CD8-positive, alpha-beta memory T cell (primary cell): ENCODE results near the gene FAM177B. TPM values are rescaled to one million over a fixed set of nuclear protein-coding genes. Genes with fewer than 3 reads are reported as not detected.

Experiments
- CTCF ChIA-PET: fragments of 350-600 bp; sonication (Branson Sonifier 250); formaldehyde crosslinking; loops from one replicate; lab custom pipeline; 2021; ENCODE audit warnings: antibody characterized with exemption; lab: Charles Lee
- POLR2A ChIA-PET: fragments of 350-600 bp; sonication (Branson Sonifier 250); formaldehyde crosslinking; loops from one replicate; lab custom pipeline; 2021; ENCODE audit warnings: antibody characterized with exemption; lab: Charles Lee
- DNase-seq, 5 donors: peaks; one replicate each; pipeline versions ENCODE4 v3.0.0 to v3.0.0-alpha.2; 2020 to 2022; ENCODE audit warnings: mixed read lengths in 1 of 5
- H3K27ac ChIP-seq: one replicate; pipeline ENCODE4 v1.7.0; 2013; ENCODE audit warnings: low read depth, mild to moderate bottlenecking, low read length, moderate library complexity
- H3K27me3 ChIP-seq: 2 replicates; pipeline ENCODE4 v1.7.0; 2013; ENCODE audit warnings: low read length, mild to moderate bottlenecking; ENCODE audit not compliant: insufficient read depth, poor library complexity, severe bottlenecking
- H3K36me3 ChIP-seq: 2 replicates; pipeline ENCODE4 v1.7.0; 2013; ENCODE audit warnings: mild to moderate bottlenecking, low read length, moderate library complexity; ENCODE audit not compliant: insufficient read depth
- H3K4me1 ChIP-seq: 2 replicates; pipeline ENCODE4 v1.7.0; 2013; ENCODE audit warnings: mild to moderate bottlenecking, low read length, moderate library complexity; ENCODE audit not compliant: insufficient read depth
- H3K4me3 ChIP-seq: 2 replicates; pipeline ENCODE4 v1.7.0; 2013; ENCODE audit warnings: mild to moderate bottlenecking, low read length
- H3K9me3 ChIP-seq: 2 replicates; pipeline ENCODE4 v1.7.0; 2013; ENCODE audit warnings: mild to moderate bottlenecking, low read length
- H3K27ac Mint-ChIP-seq, 8 donors: one replicate each; pipeline ENCODE4 v1.8.0; 2020 to 2021; ENCODE audit warnings: mixed read lengths in 8 of 8, mild to moderate bottlenecking in 6 of 8, inconsistent platforms in 3 of 8, moderate library complexity in 3 of 8
- H3K27me3 Mint-ChIP-seq, 2 donors: one replicate each; pipeline ENCODE4 v1.8.0; 2020 to 2021; ENCODE audit warnings: mixed read lengths in 2 of 2, mild to moderate bottlenecking in 1 of 2, moderate library complexity in 1 of 2
- H3K36me3 Mint-ChIP-seq, 3 donors: one replicate each; pipeline ENCODE4 v1.8.0; 2020 to 2021; ENCODE audit warnings: mixed read lengths in 3 of 3, inconsistent platforms in 1 of 3, mild to moderate bottlenecking in 1 of 3
- H3K4me1 Mint-ChIP-seq, 3 donors: one replicate each; pipeline ENCODE4 v1.8.0; 2020 to 2021; ENCODE audit warnings: mixed read lengths in 3 of 3, inconsistent platforms in 1 of 3, mild to moderate bottlenecking in 1 of 3
- H3K4me3 Mint-ChIP-seq, 7 donors: one replicate each; pipeline ENCODE4 v1.8.0; 2020 to 2021; ENCODE audit warnings: mixed read lengths in 7 of 7, mild to moderate bottlenecking in 6 of 7, moderate library complexity in 4 of 7, inconsistent platforms in 2 of 7
- H3K9me3 Mint-ChIP-seq, 5 donors: one replicate each; pipeline ENCODE4 v1.8.0; 2020 to 2022; ENCODE audit warnings: mixed read lengths in 5 of 5, mild to moderate bottlenecking in 3 of 5, moderate library complexity in 2 of 5, inconsistent platforms in 1 of 5
- polyA plus RNA-seq: library from polyadenylated mRNA; unstranded; fragments of 300-500 nt; fragmentation: Illumina TruSeq; gene quantifications from one replicate; pipeline ENCODE4 v1.2.3, GENCODE V29; 2021
- total RNA-seq, 2 experiments: library from RNA; stranded (reverse); gene quantifications; one replicate each; pipeline ENCODE4 v1.2.3, GENCODE V29; 2021

The FAM177B gene
- not detected for total RNA-seq
- not detected for polyA plus RNA-seq

DNA sequence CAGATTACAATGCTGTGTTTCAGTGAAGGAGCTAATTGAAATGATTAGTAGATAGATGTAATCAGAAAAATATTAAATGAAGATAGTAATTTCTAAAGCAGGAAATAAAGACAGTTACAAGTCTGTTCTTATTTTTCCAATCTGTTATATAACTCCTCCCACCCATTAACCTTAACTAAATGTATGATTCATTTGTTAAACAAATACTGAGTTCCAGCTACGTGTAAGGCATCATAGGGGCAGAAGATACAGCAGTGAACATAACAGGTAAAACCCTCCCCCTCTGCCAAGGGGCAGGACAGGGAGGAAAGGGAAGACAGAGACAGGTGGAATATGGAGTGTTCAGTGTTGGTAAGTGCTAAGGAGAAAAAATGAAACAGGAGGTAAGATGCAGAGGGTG, at the start of gene FAM177B:
Gene FAM177B, plus strand, starts transcription at position 231 of the 400 bp plus-strand sequence. CDS start 9,344 bp downstream, outside the sequence.
- DNase-seq = no peak
- H3K36me3 Mint-ChIP-seq = peaks cover 0 to 35% (median 9%) of the 10 kb centered on the region in 3 donors
- POLR2A ChIA-PET = no interaction called here

DNA sequence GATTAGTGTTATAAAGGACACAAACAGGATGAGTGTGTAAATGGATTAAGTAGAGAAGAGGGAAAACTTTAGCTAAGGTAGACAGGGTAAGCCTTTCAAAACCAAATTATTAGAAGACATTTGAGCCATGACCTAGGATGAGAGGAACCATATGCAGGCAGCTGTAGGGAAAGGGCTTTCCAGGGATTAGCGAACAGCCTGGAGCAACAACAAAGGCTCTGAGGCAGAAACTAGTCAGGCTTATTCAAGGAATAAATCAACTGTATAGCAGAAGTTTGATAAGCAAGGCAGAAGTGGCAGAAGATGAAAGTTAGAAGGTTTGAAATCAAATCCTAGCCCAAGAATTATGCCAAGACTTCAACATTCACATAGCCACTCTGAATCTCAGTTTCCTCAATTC, 46.0 kb upstream of the FAM177B start:
- H3K36me3 Mint-ChIP-seq = peaks cover 0 to 49% (median 6%) of the 10 kb centered on the region in 3 donors
- no peaks in the 10 kb centered on the region for H3K4me1 ChIP-seq
- H3K36me3 ChIP-seq = peaks cover 13% of the 10 kb centered on the region
- H3K4me3 ChIP-seq = no peak overlapping the region
- H3K4me3 Mint-ChIP-seq = no peak overlapping the region
- no peaks in the 10 kb centered on the region for H3K9me3 ChIP-seq
- H3K27ac ChIP-seq = no peak overlapping the region
- ChIA-PET CTCF (no interaction called here), POLR2A (no interaction called here)
- H3K27me3 ChIP-seq = no peaks in the 10 kb centered on the region
- peaks cover 15 to 33% (median 23%) of the 10 kb centered on the region in 3 donors for H3K4me1 Mint-ChIP-seq
- H3K27ac Mint-ChIP-seq = peak overlapping the region in 4 of 8 donors; percentile 2 to 59 (median 14)
- no peaks in the 10 kb centered on the region for H3K9me3 Mint-ChIP-seq
- no peaks in the 10 kb centered on the region for H3K27me3 Mint-ChIP-seq
- no peak for DNase-seq

More for the DNA sequence above, at the start of gene FAM177B:
- Histone ChIP-seq H3K36me3 (peaks cover 12% of the 10 kb centered on the region), H3K4me1 (no peaks in the 10 kb centered on the region), H3K27me3 (no peaks in the 10 kb centered on the region), H3K9me3 (no peaks in the 10 kb centered on the region), H3K4me3 (no peak within 1 kb of the TSS), H3K27ac (no peak within 1 kb of the TSS)
- H3K27me3 Mint-ChIP-seq = no peaks in the 10 kb centered on the region
- H3K9me3 Mint-ChIP-seq = no peaks in the 10 kb centered on the region
- CTCF ChIA-PET = interaction anchor here (0.6 kb wide), 1 partner anchor 272 kb away, joined by 3 read pairs; no protein-coding TSS in a partner anchor
- H3K4me1 Mint-ChIP-seq = peaks cover 2 to 6% (median 5%) of the 10 kb centered on the region in 3 donors
- no peak within 1 kb of the TSS for H3K4me3 Mint-ChIP-seq
- H3K27ac Mint-ChIP-seq = no peak within 1 kb of the TSS

DNA sequence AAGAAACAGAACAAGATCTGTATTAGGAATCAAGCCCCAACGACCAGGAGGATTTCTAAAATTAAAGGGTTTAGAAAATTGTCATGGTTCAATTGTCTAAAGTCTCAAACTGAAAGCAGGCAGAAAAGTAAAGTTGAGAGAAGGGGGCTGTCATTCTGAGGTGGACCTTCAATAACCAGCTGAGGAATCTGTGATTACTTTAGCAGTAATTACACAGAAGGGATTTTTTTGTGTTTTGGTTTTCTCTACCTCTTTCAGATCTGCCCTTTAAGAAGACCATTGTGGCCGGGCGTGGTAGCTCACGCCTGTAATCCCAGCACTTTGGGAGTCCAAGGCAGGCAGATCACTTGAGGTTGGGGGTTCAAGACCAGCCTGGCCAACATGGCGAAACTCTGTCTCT, 42.1 kb upstream of the FAM177B start:
- peak overlapping the region in 3 of 8 donors; percentile 35 to 76 (median 46) for H3K27ac Mint-ChIP-seq
- H3K4me3 Mint-ChIP-seq = no peak overlapping the region
- Histone ChIP-seq H3K9me3 (no peaks in the 10 kb centered on the region), H3K4me3 (no peak overlapping the region), H3K27me3 (no peaks in the 10 kb centered on the region), H3K4me1 (no peaks in the 10 kb centered on the region), H3K27ac (no peak overlapping the region), H3K36me3 (peaks cover 4% of the 10 kb centered on the region)
- H3K27me3 Mint-ChIP-seq = no peaks in the 10 kb centered on the region
- POLR2A ChIA-PET = interaction anchor here (0.6 kb wide), 1 partner anchor 18 kb away, joined by 3 read pairs; no protein-coding TSS in a partner anchor
- CTCF ChIA-PET = no interaction called here
- no peaks in the 10 kb centered on the region for H3K9me3 Mint-ChIP-seq
- H3K4me1 Mint-ChIP-seq = peaks cover 21 to 48% (median 33%) of the 10 kb centered on the region in 3 donors
- DNase-seq = no peak
- peaks cover 0 to 42% (median 5%) of the 10 kb centered on the region in 3 donors for H3K36me3 Mint-ChIP-seq

- peaks cover 0 to 47% (median 7%) of the 10 kb centered on the region in 3 donors for H3K36me3 Mint-ChIP-seq
- Histone ChIP-seq H3K9me3 (no peaks in the 10 kb centered on the region), H3K4me1 (no peaks in the 10 kb centered on the region), H3K27ac (no peak overlapping the region), H3K4me3 (no peak overlapping the region), H3K27me3 (no peaks in the 10 kb centered on the region), H3K36me3 (peaks cover 4% of the 10 kb centered on the region)
- no peaks in the 10 kb centered on the region for H3K9me3 Mint-ChIP-seq
- H3K4me1 Mint-ChIP-seq = peaks cover 18 to 48% (median 28%) of the 10 kb centered on the region in 3 donors
- ChIA-PET CTCF (no interaction called here), POLR2A (no interaction called here)
- no peak overlapping the region for H3K4me3 Mint-ChIP-seq
- no peak overlapping the region for H3K27ac Mint-ChIP-seq
- no peaks in the 10 kb centered on the region for H3K27me3 Mint-ChIP-seq
- DNase-seq = no peak
These were observed 40.3 kb upstream of the FAM177B start for GRCh38 chr1:222696741-222697140.

DNA sequence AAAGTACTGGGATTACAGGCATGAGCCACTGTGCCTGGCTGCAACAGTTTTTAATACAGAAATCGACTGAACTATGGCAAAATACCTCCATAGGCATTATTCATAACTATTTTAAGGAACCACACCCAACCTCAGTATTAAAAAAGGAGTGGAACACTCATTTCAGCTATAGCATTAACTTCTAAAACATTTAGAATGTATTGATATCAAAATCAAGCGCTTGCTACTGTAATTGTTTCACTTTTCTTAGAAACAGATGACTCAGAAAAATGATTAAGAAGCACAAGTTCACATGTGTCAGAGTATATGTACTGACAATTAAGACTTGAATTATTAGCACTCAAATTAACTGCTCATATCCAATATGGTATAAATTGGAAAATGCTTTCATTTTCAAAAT, 39.8 kb upstream of the FAM177B start:
- POLR2A ChIA-PET = no interaction called here
- CTCF ChIA-PET = no interaction called here
- no peak overlapping the region for H3K27ac Mint-ChIP-seq

DNA sequence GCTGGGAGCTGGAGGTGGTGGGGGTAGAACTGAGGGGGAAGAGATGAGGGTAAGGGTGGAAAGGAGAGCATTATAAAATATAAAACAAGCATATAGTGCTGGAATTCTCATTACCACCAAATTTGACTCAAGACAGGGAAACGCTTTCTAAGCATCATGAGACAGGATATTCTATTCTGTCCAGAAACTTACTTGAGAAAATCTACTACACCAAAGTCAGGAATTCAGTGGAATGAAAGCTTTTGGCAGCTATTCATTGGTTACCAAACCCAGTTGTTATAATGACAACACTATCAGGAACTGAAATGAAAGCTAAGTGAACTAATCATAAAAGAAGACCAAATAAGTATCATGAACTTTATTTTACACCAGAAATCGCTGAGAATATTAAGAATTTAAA, 39.2 kb upstream of the FAM177B start:
- Histone ChIP-seq H3K27ac (no peak overlapping the region), H3K27me3 (no peaks in the 10 kb centered on the region), H3K4me1 (no peaks in the 10 kb centered on the region), H3K36me3 (peaks cover 9% of the 10 kb centered on the region), H3K9me3 (no peaks in the 10 kb centered on the region), H3K4me3 (no peak overlapping the region)
- Mint-ChIP-seq H3K36me3 (peaks cover 0 to 44% (median 8%) of the 10 kb centered on the region in 3 donors), H3K4me1 (peaks cover 20 to 46% (median 28%) of the 10 kb centered on the region in 3 donors), H3K27ac (peak overlapping the region in 3 of 8 donors; percentile 5 to 68 (median 36)), H3K9me3 (no peaks in the 10 kb centered on the region), H3K27me3 (no peaks in the 10 kb centered on the region), H3K4me3 (no peak overlapping the region)
- DNase-seq = no peak
- CTCF ChIA-PET = no interaction called here
- POLR2A ChIA-PET = no interaction called here

More for the DNA sequence above, 39.8 kb upstream of the FAM177B start:
- H3K27ac ChIP-seq = no peak overlapping the region
- H3K36me3 Mint-ChIP-seq = peaks cover 0 to 44% (median 7%) of the 10 kb centered on the region in 3 donors
- no peaks in the 10 kb centered on the region for H3K9me3 Mint-ChIP-seq
- H3K9me3 ChIP-seq = no peaks in the 10 kb centered on the region
- H3K4me3 Mint-ChIP-seq = no peak overlapping the region
- no peaks in the 10 kb centered on the region for H3K27me3 Mint-ChIP-seq
- H3K27me3 ChIP-seq = no peaks in the 10 kb centered on the region
- no peaks in the 10 kb centered on the region for H3K4me1 ChIP-seq
- H3K36me3 ChIP-seq = peaks cover 4% of the 10 kb centered on the region
- H3K4me1 Mint-ChIP-seq = peaks cover 18 to 46% (median 28%) of the 10 kb centered on the region in 3 donors
- no peak overlapping the region for H3K4me3 ChIP-seq
- no peak for DNase-seq

DNA sequence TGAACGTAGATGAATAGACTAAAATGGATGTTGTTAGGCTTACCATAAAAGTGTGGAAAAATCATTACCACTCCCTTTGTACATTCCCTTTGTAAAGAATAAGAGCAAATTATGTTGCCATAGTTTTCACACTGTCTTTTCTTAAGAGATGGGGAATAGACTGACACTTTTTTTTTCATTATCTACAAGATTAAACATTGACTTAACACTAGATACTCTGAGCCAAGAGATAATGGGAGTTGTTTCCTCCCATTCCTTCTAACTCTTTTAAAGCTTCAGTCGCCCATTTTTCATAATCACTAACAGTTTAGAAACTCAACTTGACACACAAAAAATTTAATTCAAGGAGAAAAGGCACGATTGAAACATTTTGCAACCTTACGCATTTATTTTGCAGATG, 34.8 kb upstream of the FAM177B start:
- Mint-ChIP-seq H3K27ac (peak overlapping the region in 1 of 8 donors; percentile 52), H3K4me3 (no peak overlapping the region), H3K27me3 (no peaks in the 10 kb centered on the region), H3K36me3 (peaks cover 11 to 60% (median 13%) of the 10 kb centered on the region in 3 donors), H3K9me3 (no peaks in the 10 kb centered on the region), H3K4me1 (peaks cover 36 to 57% (median 47%) of the 10 kb centered on the region in 3 donors)
- Histone ChIP-seq H3K9me3 (no peaks in the 10 kb centered on the region), H3K36me3 (peaks cover 19% of the 10 kb centered on the region), H3K27ac (no peak overlapping the region), H3K4me1 (peaks cover 5% of the 10 kb centered on the region), H3K27me3 (no peaks in the 10 kb centered on the region), H3K4me3 (no peak overlapping the region)
- ChIA-PET POLR2A (no interaction called here), CTCF (no interaction called here)
- no peak for DNase-seq

- CTCF ChIA-PET = no interaction called here
These were observed 32.7 kb upstream of the FAM177B start for GRCh38 chr1:222704260-222704659.

More at GRCh38 chr1:222704260-222704659, 32.7 kb upstream of the FAM177B start:
- peak overlapping the region in 1 of 7 donors; percentile 4 for H3K4me3 Mint-ChIP-seq
- Histone ChIP-seq H3K4me1 (peaks cover 12% of the 10 kb centered on the region), H3K4me3 (no peak overlapping the region), H3K27me3 (no peaks in the 10 kb centered on the region), H3K27ac (no peak overlapping the region), H3K9me3 (no peaks in the 10 kb centered on the region), H3K36me3 (peaks cover 19% of the 10 kb centered on the region)
- no peaks in the 10 kb centered on the region for H3K9me3 Mint-ChIP-seq
- H3K27ac Mint-ChIP-seq = peak overlapping the region in 2 of 8 donors; percentile 61 to 63
- H3K4me1 Mint-ChIP-seq = peaks cover 42 to 65% (median 48%) of the 10 kb centered on the region in 3 donors
- POLR2A ChIA-PET = no interaction called here
- DNase-seq = no peak
- peaks cover 11 to 63% (median 11%) of the 10 kb centered on the region in 3 donors for H3K36me3 Mint-ChIP-seq
- no peaks in the 10 kb centered on the region for H3K27me3 Mint-ChIP-seq
